Astrocyte (in vitro differentiated cells and primary cell): Measurements from ENCODE around the gene COL16A1. TPM values are rescaled to one million over a fixed set of nuclear protein-coding genes. Genes with fewer than 3 reads are reported as not detected.

Source experiments
- DNase-seq: peaks from one replicate; pipeline ENCODE4 v3.0.0-alpha.2; 2010; ENCODE audit warnings: low read depth
- FAIRE-seq: peaks from 2 replicates; lab custom pipeline; 2011; peaks lifted over from hg19 to GRCh38; lab: Jason Lieb, UNC
- H2AFZ ChIP-seq: 2 replicates; pipeline ENCODE4 v1.6.0; 2012; ENCODE audit warnings: low read depth, low read length, inconsistent platforms
- H3K27ac ChIP-seq: 2 replicates; pipeline ENCODE4 v1.5.1; 2011; ENCODE audit warnings: low read depth, low read length, inconsistent platforms
- H3K27me3 ChIP-seq: 2 replicates; pipeline ENCODE4 v1.6.0; 2011; ENCODE audit warnings: low read length, inconsistent platforms; ENCODE audit not compliant: insufficient read depth
- H3K36me3 ChIP-seq: 2 replicates; pipeline ENCODE4 v1.5.1; 2011; ENCODE audit warnings: low read length, inconsistent platforms; ENCODE audit not compliant: insufficient read depth
- H3K4me1 ChIP-seq: 2 replicates; pipeline ENCODE4 v1.5.1; 2011; ENCODE audit warnings: low read length, inconsistent platforms; ENCODE audit not compliant: insufficient read depth
- H3K4me2 ChIP-seq: 2 replicates; pipeline ENCODE4 v1.6.0; 2012; ENCODE audit warnings: low read length, inconsistent platforms
- H3K4me3 ChIP-seq: 2 replicates; pipeline ENCODE4 v1.5.1; 2011; ENCODE audit warnings: low read depth, mild to moderate bottlenecking, low read length, inconsistent platforms; ENCODE audit not compliant: insufficient read depth
- H3K79me2 ChIP-seq: 2 replicates; pipeline ENCODE4 v1.6.0; 2012; ENCODE audit warnings: mild to moderate bottlenecking, low read length, inconsistent platforms; ENCODE audit not compliant: insufficient read depth
- H3K9ac ChIP-seq: 2 replicates; pipeline ENCODE4 v1.6.0; 2012; ENCODE audit warnings: mild to moderate bottlenecking, low read length, inconsistent platforms
- H3K9me3 ChIP-seq: 2 replicates; pipeline ENCODE4 v1.5.1; 2012; ENCODE audit warnings: low read depth, mild to moderate bottlenecking, low read length, inconsistent platforms; ENCODE audit not compliant: insufficient read depth
- H4K20me1 ChIP-seq: 2 replicates; pipeline ENCODE4 v1.6.0; 2012; ENCODE audit warnings: low read length, inconsistent platforms; ENCODE audit not compliant: insufficient read depth
- H3K27ac Mint-ChIP-seq: one replicate; pipeline ENCODE4 v1.8.0; 2021; ENCODE audit warnings: mild to moderate bottlenecking, mixed read lengths; ENCODE audit not compliant: unreplicated experiment
- H3K27me3 Mint-ChIP-seq: one replicate; pipeline ENCODE4 v1.8.0; 2021; ENCODE audit warnings: low read depth, mixed read lengths; ENCODE audit not compliant: unreplicated experiment
- H3K36me3 Mint-ChIP-seq: one replicate; pipeline ENCODE4 v1.8.0; 2021; ENCODE audit warnings: low read depth, mixed read lengths; ENCODE audit not compliant: unreplicated experiment
- H3K4me1 Mint-ChIP-seq: one replicate; pipeline ENCODE4 v1.8.0; 2021; ENCODE audit warnings: low read depth, mixed read lengths; ENCODE audit not compliant: unreplicated experiment
- H3K4me3 Mint-ChIP-seq: one replicate; pipeline ENCODE4 v1.8.0; 2021; ENCODE audit warnings: mild to moderate bottlenecking, moderate library complexity, mixed read lengths; ENCODE audit not compliant: unreplicated experiment
- H3K9me3 Mint-ChIP-seq: one replicate; pipeline ENCODE4 v1.8.0; 2021; ENCODE audit warnings: mild to moderate bottlenecking, mixed read lengths; ENCODE audit not compliant: unreplicated experiment
- CTCF ChIP-seq: IDR thresholded peaks from 2 replicates; pipeline ENCODE4 v1.5.1; 2011; ENCODE audit warnings: low read depth, mild to moderate bottlenecking, inconsistent platforms, low read length, moderate library complexity; ENCODE audit not compliant: insufficient read depth
- EZH2 ChIP-seq: IDR thresholded peaks from 2 replicates; pipeline ENCODE4 v1.6.1; 2012; ENCODE audit warnings: mild to moderate bottlenecking, low read length, inconsistent platforms; ENCODE audit not compliant: insufficient read depth
- total RNA-seq: library from RNA; stranded (reverse); gene quantifications from 2 replicates; pipeline ENCODE4 v1.2.1, GENCODE V29; 2021

Gene COL16A1
- total RNA-seq, 1 donor from 2014 or later = 42.9 TPM

DNA sequence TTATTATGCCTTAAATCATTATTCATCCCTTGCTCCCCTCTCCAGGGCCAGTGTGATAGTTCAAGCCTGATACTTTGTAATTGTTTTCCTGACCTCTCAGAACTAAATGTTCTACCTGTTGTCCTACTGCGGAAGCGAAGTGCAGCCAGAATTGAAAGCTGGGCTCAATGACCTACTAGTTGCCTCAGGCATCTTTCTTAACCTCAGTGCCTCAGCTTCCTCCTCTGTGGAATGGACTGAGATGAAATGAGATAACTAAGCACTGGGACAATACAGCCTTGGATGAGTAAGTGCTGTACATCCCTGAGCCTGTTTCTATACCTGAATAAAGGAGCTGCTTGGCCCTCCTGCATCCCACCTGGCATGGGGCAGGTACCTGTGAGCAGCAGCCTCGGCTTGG, 26.4 kb downstream of the COL16A1 start:
- no peak for TF ChIP-seq CTCF
- no peak for TF ChIP-seq EZH2

DNA sequence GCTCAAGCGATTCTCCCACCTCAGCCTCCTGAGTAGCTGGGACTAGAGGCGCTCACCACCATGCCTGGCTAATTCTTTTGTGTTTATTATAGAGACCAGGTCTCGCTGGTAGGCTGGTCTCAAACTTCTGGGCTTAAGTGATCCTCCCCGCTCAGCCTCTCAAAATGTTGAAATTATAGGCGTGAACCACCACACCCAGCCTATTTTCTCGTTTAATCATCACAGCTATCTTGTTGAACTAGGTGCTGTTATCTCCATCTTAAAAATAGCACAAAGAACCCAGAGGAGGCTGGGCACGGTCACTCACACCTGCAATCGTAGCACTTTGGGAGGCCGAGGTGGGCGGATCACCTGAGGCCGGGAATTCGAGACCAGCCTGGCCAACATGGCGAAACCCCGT, 28.1 kb downstream of the COL16A1 start:
- FAIRE-seq (no peak), DNase-seq (no peak)
- Mint-ChIP-seq H3K27me3 (peaks cover 16% of the 10 kb centered on the region), H3K27ac (no peak overlapping the region), H3K36me3 (peaks cover 31% of the 10 kb centered on the region), H3K9me3 (no peaks in the 10 kb centered on the region), H3K4me3 (no peak overlapping the region), H3K4me1 (peaks cover 2% of the 10 kb centered on the region)
- H3K4me1 ChIP-seq = peaks cover 6% of the 10 kb centered on the region
- no peak overlapping the region for H3K27ac ChIP-seq
- no peaks in the 10 kb centered on the region for H3K9me3 ChIP-seq
- no peak overlapping the region for H3K4me2 ChIP-seq
- no peaks in the 10 kb centered on the region for H3K79me2 ChIP-seq
- H2AFZ ChIP-seq = no peak overlapping the region
- TF ChIP-seq CTCF (no peak), EZH2 (no peak)
- no peak overlapping the region for H3K4me3 ChIP-seq
- no peaks in the 10 kb centered on the region for H3K27me3 ChIP-seq
- H3K9ac ChIP-seq = no peak overlapping the region
- H4K20me1 ChIP-seq = peaks cover 3% of the 10 kb centered on the region
- H3K36me3 ChIP-seq = peaks cover 14% of the 10 kb centered on the region

More for the DNA sequence above, 26.4 kb downstream of the COL16A1 start:
- Histone ChIP-seq H3K9ac (no peak overlapping the region), H3K27me3 (no peaks in the 10 kb centered on the region), H2AFZ (no peak overlapping the region), H3K4me2 (no peak overlapping the region), H3K4me1 (peaks cover 12% of the 10 kb centered on the region), H3K79me2 (no peaks in the 10 kb centered on the region), H3K4me3 (no peak overlapping the region), H3K9me3 (no peaks in the 10 kb centered on the region), H3K36me3 (peaks cover 20% of the 10 kb centered on the region), H3K27ac (no peak overlapping the region), H4K20me1 (peaks cover 3% of the 10 kb centered on the region)
- DNase-seq = no peak
- FAIRE-seq = no peak
- Mint-ChIP-seq H3K4me1 (peaks cover 2% of the 10 kb centered on the region), H3K9me3 (no peaks in the 10 kb centered on the region), H3K27me3 (peaks cover 6% of the 10 kb centered on the region), H3K36me3 (peaks cover 29% of the 10 kb centered on the region), H3K4me3 (no peak overlapping the region), H3K27ac (no peak overlapping the region)

DNA sequence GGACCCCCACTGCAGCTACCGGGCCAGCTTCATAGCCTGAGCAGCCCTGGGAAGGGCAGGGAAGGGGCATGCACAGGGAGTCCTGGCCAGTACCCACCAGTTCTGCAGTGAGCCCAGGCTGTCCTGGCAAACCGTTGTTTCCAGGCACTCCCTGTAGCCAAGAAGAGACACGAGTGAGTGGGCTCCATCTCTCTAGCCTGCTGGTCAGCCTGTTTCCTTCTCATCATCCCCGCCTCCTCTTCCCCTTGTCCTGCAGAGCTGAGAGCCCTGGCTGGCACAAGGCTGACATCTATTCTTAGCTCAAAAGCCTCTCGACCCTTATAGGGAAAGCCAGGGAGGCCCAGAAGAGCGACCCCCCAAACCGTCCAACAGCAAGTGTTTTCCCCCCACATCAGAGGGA, 28.7 kb downstream of the COL16A1 start:
- Mint-ChIP-seq H3K36me3 (peaks cover 30% of the 10 kb centered on the region), H3K27ac (no peak overlapping the region), H3K4me1 (no peaks in the 10 kb centered on the region), H3K27me3 (peaks cover 19% of the 10 kb centered on the region), H3K4me3 (no peak overlapping the region), H3K9me3 (no peaks in the 10 kb centered on the region)
- Histone ChIP-seq H3K4me1 (peaks cover 5% of the 10 kb centered on the region), H3K4me2 (no peak overlapping the region), H2AFZ (no peak overlapping the region), H3K9ac (no peak overlapping the region), H3K27ac (no peak overlapping the region), H3K36me3 (peaks cover 14% of the 10 kb centered on the region), H3K4me3 (no peak overlapping the region), H3K9me3 (no peaks in the 10 kb centered on the region), H4K20me1 (peaks cover 3% of the 10 kb centered on the region), H3K27me3 (no peaks in the 10 kb centered on the region), H3K79me2 (no peaks in the 10 kb centered on the region)
- no peak for TF ChIP-seq EZH2
- TF ChIP-seq CTCF = no peak
- no peak for FAIRE-seq
- DNase-seq = no peak
